GM19238 (cell line): ENCODE data around the gene CACNA1E.

Source experiments
- DNase-seq: peaks from one replicate; pipeline ENCODE4 v3.0.0; 2011; ENCODE audit warnings: low spot score; ENCODE audit not compliant: insufficient read length

Gene CACNA1E

DNA sequence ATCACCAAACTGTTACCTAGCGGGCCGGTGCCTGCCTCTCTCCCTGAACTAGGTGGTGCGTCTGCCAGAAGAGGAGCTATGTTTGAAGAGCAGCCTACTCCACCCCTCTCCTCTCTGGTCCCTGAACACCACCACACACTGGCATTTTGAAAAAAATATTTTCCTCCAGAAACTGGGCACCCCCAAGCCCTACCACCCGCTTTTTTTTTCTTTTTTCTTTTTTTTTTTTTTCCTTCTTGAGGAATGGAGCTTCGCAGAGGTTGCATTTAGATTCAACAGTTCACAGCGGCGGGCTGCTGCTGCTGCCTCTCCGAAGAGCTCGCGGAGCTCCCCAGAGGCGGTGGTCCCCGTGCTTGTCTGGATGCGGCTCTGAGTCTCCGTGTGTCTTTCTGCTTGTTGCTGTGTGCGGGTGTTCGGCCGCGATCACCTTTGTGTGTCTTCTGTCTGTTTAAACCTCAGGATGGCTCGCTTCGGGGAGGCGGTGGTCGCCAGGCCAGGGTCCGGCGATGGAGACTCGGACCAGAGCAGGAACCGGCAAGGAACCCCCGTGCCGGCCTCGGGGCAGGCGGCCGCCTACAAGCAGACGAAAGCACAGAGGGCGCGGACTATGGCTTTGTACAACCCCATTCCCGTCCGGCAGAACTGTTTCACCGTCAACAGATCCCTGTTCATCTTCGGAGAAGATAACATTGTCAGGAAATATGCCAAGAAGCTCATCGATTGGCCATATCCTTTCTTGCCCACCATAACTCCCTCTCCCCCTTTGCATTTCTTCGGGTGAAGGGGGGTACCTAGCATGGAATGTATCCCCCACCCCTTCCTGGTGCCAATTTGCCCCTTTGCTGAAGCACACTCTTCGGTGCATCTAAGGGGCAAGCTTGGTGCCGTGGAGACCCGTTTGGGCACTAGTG is at the start of gene CACNA1E:
Gene CACNA1E (plus strand): TSS at position 233 of the 911 bp plus-strand sequence. CDS start 228 bp downstream, at position 461.
- no peak for DNase-seq

DNA sequence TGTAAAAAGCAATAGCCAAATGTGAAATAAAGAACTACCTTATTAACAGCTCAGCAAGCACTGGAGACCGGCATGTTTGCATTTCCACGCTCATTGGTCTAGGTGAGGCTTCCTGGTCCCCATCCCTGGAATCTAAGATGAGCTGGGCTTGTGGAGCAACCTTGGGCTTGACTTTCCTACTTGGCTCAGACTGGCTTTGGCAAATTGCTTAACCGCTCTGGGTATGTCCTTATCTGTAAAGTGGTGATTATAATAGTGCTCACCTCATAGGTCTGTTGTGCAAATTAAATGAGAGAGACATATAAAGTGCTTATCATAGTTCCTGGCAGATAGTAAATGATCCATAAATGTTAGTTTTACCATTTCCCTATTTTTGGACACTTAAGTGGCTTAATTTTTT is 49.4 kb upstream of the CACNA1E start:
- no peak for DNase-seq

GRCh38 chr1:181438013-181438412 is 45.3 kb upstream of the CACNA1E start:
- DNase-seq = no peak

GRCh38 chr1:181440510-181440909 is 42.8 kb upstream of the CACNA1E start:
- no peak for DNase-seq

DNA sequence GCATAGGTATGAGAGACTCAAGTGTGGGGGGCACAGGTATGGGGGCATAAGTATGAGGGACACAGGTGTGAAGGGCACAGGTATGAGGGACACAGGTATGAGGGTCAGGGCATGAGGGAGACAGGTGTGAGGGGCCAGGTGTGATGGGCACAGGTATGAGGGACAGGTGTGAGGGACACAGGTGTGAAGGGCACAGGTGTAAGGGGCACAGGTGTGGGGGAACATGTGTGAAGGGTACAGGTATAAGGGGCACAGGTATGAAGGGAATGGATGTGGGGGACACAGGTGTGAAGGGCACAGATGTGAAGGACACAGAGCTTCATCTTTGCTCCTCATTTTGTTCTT is 41.2 kb upstream of the CACNA1E start:
- no peak for DNase-seq

DNA sequence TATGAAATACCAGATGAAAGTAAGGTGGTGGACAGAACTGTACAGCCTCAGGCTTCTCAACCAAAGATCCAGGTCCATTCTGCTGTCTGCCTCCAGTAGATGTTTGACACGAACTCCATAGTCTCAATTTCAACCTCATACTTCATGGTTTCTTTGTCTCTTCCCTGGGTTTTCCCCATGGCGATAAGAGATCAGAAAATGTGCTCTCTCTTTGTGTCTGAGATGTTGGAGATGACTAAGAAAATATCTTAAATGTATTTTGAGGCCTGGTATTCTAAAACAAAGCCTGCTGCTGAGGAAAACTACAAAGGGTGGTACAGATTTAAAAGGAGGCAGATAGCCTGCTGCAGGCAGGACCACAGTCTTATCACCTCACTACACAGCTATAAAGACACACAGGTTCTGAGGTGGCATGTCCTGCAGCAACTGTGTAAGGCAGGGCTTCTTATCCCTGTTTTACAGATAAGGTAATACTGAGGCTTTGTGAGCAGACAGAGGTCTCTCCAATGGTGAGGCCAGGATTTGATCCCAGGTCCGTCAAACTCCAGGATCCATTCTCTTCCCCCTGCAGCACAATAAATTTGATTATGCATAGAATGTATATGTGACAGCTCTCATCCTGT is 40.0 kb upstream of the CACNA1E start:
- DNase-seq = no peak

- DNase-seq = no peak
These were observed 37.9 kb upstream of the CACNA1E start for GRCh38 chr1:181445436-181445835.

DNA sequence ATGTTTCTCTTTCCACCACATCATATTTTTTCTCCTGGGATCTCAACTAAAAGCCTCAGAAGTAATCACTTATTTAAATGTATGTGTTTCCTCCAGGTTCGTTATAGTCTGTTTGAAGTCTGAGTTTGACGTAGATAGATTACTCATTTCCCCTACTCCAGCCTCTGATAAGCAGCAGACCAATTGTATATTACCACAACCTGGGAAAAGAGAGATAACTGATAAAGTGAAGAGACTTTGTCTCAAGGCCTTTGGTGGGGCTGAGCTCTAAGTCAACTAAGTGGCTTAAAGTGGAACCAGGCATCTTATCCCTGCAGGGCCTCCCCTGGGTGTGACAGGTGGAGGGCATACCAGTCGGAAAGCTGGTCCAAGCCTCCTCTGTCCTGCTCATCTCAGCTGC is 34.9 kb upstream of the CACNA1E start:
- DNase-seq = no peak

- no peak for DNase-seq
These were observed 31.6 kb upstream of the CACNA1E start for GRCh38 chr1:181451661-181452230.

GRCh38 chr1:181452746-181453145 is 30.6 kb upstream of the CACNA1E start:
- DNase-seq = no peak

DNA sequence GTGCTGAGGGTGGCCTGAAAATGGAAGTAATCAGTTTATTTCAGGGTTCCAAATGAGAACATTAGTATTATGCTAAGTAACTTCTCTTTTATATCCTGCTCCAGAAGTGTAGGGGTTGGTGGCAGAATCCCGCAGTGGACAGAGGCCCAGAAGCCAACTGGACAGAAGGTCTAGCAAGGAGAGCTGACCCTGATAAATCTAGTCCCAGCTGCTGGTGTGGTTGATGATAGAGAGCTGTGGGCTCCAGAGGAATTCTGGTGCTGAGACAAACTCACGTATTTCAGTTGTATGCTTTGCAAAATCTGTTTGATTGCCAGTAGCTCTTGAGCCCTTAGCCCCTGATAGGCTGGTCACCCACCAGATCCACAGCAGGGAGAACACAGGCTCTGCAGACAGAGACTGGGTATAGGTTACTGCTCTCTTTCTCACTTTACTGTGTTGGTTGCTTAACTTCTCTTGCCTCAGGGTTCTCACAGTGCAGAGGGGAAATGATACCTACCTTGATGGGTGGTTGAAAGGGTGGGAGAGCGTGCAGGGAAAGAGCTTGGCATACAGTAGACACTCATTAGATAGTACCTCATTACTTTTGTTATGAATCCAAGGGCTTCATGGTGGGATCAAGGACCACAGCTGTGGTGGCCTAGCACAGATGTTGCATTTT is 29.6 kb upstream of the CACNA1E start:
- no peak for DNase-seq

DNA sequence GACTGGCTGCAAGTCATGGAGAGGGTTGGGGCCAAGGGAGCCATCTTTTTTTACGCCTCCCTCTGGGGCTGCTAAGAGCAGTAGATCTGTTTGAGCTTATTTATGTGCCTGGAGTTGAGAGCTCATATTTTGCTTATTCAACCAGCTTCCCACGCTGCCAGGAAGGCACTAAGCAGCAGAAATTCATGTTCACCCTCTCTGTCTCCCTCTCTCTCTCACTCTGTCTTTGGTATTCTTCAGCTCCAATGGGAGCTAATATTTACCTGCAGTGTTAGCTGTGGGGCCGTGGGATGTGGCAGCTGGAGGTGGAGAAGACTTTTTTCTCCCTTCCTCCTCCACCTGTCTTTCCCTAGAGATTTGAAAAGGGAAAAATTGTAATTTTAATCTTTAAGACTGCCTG is 26.8 kb upstream of the CACNA1E start:
- DNase-seq = no peak

- no peak for DNase-seq
These were observed 24.9 kb upstream of the CACNA1E start for GRCh38 chr1:181458419-181458818.

GRCh38 chr1:181459067-181459466 is 24.2 kb upstream of the CACNA1E start:
- no peak for DNase-seq

- no peak for DNase-seq
These were observed 13.5 kb upstream of the CACNA1E start for GRCh38 chr1:181469829-181470228.

- no peak for DNase-seq
These were observed 7.7 kb upstream of the CACNA1E start for GRCh38 chr1:181475580-181475979.

DNA sequence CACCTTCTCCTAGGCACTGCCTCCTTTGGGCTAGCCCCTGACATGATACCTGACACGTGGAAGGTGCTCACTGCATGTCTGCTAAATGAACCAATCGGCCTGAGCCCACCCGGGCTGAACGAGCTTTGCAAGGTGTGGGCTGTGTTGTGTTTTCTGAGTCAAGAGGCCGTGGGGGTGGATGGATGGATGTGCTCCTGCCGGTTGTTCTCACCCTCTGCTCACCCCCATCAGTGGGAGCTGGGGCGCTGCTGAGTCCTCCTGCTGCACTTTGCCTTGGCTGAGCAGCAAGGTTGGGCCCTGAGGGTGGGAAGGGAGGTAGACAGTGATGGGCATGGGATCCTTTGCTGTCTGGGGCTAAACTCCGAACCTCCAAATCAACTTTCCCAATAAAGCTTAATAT is 6.7 kb upstream of the CACNA1E start:
- no peak for DNase-seq

GRCh38 chr1:181478306-181478705 is 5.0 kb upstream of the CACNA1E start:
- no peak for DNase-seq

- DNase-seq = peak; percentile 70
These were observed 4.1 kb upstream of the CACNA1E start for GRCh38 chr1:181479137-181479745.

DNA sequence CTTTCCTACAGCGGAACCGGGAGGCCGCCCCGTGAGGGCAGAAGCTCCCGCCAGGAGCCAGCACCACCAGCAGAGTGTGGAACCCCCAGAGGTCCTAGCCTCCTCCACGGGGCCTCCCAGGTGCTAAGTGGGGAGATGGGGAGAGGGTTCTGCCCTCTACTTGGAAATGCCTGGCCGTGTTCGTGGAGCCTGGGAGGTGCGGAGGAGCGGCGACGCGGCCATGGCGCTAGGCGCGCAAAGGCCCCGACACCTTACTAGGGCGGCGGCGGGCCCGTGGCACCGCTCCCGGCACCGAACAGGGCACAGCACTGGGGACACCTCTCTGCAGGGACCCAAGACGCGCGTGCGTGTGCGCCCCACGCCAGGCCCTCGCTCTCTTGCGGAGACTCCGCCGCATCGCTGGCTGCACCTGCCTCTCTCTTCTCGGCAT is 1.3 kb upstream of the CACNA1E start:
- no peak for DNase-seq

DNA sequence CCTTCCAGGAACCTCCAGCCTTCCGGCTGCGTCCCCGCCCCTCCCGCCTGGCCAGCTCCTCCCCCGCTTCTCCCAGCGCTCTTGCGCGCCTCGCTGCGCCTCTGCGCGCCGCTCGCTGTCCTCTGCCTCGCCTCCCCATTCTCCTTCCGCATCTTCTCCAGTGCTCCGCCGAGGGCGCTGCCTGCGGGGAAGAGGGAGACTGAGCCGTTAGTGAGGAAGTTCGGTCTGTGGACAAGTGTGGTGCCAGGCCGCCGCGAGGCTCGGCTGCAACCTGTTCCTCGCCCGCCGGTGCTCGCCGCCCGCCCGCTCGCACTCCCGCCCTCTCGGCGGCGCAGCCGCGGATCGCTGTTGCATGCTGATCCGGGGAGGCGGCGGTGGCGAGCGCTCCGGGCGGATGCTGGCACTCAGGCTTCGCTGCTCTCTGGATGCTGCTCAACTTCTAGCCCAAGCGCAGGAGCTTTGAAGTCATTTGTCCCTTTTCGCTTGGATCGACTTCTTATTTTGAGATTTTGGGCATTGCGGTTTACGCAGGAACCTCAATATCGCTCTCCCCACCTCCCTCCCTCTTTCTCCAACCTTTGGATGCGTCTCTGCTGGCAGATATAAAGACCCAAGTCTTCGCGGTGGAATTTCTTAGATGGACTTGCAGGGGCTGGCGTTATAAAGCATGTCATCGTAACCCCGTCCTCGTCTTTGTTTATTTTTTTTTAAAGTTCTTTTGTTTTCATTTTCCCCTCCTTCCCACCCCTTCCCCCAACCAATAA is 614 bp upstream of the CACNA1E start:
- DNase-seq = peak; percentile 61
